HG02938 (cell line): ENCODE data around the gene KRTCAP3.

Experiments used
- ATAC-seq: cut with Tn5 transposase; IDR thresholded peaks from one replicate; pipeline ENCODE4 v1.9.1; 2021; ENCODE audit warnings: mild to moderate bottlenecking, moderate library complexity; ENCODE audit not compliant: unreplicated experiment

The KRTCAP3 gene

DNA sequence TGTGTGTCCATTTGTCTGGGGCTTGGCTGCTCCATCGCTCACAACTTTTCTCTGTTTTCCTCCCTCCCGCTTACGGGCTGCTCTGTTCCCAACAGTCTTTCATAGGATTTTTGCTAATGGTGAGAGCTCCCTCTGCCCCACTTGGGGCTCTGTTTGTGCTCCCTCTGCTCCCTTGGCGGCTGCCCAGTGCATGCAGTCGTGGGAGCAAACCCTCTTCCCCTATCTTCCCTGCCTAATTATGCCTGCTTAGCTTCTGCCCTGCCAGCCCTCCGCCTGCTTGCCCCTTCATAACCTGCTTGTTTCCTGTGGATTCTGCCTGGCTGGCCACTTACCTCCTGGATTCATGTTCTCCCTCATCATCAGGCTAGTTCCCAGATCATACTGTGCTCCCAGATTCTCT is 6.6 kb upstream of the KRTCAP3 start:
- ATAC-seq: no peak

DNA sequence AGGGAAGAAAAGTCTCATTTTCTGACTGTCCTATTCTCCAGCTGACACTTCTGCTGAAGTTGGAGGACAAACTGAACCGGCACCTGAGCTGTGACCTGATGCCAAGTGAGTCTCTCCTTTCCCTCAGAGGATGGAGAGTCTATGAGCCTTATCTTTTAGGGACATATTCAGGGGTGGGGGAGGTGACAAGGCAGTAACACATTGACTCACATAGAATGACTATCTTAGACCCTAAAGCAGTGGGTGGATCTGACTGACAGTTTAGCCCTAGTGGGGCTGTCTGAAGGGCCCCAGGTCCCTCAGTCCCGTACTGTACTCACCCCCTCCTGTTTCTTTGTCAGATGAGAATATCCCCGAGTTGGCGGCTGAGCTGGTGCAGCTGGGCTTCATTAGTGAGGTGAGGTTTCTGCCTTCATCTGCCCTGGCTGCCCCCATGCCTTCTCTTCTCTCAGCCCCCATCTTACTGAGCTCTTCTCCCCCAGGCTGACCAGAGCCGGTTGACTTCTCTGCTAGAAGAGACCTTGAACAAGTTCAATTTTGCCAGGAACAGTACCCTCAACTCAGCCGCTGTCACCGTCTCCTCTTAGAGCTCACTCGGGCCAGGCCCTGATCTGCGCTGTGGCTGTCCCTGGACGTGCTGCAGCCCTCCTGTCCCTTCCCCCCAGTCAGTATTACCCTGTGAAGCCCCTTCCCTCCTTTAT is 805 bp upstream of the KRTCAP3 start:
- ATAC-seq: no peak

DNA sequence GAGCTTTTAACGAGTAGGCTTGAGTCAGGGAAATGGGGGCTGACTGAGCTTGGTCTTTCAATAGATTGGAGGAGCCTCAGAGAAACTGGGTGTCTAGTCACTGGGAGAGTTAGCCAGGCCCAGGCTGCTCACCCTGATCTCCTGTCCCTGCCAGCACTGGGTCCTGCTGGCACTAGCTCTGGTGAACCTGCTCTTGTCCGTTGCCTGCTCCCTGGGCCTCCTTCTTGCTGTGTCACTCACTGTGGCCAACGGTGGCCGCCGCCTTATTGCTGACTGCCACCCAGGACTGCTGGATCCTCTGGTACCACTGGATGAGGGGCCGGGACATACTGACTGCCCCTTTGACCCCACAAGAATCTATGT is 720 bp downstream of the KRTCAP3 start:
- ATAC-seq: no peak

DNA sequence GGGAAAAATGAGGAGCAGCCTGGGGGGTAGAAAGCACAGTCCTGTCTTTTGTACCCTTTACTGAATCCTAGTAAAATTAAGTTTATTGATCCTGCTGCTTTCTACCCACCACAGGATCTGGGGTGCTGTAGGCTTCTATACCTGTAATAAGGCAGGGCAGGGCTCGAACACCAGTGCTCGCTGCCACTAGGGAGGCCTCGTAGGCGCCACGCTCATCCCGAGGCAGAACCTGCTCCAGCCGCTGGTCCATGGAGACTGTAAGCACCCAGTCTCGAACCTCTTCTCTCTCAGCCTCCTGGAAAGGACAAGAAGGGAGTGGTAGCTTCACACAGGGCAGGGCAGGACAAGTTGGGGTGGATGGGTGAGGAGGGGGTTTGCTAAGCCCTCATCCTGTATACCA is 3.0 kb downstream of the KRTCAP3 start:
- no peak for ATAC-seq

DNA sequence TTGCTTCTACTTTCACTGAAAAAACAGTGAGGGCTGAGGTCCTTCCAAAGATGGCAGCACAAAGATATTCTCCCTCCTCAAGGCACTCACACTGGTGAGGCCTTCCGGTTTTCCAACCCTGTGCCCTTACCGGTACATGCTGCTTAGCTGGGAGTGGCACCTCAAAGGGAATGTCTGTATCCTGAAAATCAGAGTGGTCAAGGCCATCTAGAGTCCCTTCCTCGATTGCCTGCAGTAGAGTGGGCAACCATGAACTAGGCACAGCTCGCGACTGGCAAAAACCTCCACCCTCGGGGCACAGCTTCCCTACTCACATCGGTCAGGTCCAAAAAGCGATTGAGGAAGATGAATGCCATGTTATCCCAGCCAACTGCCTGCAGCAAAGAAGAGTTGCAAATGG is 3.4 kb downstream of the KRTCAP3 start:
- ATAC-seq: no peak

DNA sequence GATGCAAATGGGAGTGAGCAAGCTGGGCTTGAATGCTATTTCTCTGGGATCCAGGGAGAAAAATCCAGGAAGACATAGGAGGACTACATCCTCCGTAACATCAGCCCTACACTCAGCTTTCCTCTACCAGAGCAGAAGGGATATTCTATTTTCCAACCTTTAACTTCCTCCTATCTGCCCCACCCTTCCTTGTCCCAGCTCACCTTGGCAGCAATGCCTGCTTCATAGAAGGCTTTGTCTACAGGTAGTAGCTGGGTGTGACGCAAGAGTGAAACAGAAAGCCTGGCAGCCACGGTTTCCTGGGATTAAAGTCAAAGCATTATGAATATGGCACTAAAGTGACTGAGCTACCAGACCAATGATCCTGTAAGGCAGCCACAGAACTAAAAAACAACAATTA is 3.9 kb downstream of the KRTCAP3 start:
- no peak for ATAC-seq

DNA sequence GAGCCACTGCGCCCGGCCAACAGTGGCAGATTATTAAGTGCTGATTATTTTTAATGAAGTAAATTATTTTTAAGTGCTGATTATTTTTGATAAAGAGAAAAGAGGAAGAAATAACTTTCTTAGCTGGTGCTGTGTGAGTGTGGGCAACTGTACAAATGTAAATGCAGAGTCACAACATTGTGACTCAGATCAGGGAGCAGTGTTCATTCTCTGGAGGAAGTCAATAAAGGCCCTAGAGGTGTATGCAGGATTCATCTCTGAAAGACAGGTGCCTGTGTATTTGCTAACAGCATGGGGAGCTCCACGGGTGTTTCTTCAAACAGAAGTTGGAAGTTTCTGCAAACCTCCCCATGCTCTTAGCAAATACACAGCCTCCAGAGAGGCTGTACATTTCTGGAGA is 6.2 kb downstream of the KRTCAP3 start:
- ATAC-seq: no peak

DNA sequence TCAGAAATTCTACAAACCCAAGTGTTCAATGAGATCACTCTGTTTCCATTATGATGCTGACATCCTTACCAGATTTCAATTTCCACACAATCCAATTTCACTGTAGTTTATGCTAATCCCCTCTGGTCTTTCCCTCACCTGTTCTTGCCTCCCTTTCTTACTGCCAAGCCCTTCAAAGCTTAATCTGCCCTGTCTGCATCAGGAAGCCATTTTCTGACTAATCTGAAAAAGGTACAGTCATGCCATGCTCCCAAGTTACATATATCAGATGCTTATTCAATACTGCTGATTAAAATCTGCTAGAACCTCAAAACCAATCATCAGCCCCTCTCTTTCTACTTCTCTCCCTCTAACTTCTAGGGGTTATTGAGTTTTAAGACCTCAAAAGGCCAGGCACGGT is 8.9 kb downstream of the KRTCAP3 start:
- no peak for ATAC-seq

DNA sequence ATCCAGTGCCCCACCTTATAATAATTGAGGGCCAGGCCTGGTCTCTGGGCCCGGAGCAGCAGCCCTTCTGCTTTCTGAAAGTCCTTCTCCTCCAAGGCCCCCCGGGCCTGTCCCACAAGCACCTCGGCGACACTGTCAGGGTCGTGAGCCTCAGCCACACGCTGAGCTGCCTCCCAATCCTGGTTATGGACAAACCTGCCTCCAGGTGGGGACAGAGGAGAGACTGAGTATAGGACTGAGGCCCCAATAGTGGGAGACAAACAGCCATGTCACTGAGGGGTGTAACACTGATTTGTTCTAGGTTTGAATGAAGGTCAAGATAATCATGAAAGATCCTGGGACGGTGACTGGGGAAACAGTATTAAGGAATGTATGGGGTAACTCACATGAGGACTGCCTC is 11.8 kb downstream of the KRTCAP3 start:
- ATAC-seq: no peak

DNA sequence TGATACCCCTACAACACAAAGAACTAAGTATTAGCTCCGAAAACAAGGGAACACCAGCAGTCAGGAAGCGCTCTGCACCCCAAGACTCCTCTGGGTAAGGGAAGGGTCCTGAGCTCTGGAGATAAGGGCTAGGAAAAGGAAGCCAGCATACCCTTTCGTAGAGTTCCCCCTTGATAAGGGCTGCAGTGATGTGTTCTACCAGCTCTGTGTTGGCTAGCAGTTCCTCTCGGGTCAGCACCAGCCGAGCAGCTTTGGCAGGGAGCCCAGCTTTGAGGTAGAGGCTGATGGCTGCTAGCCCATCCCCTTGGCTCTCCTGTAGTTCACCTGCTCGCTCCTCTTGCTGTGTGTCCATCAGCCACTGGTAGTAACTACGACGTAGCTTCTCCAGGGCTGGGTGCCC is 18.9 kb downstream of the KRTCAP3 start:
- no peak for ATAC-seq

DNA sequence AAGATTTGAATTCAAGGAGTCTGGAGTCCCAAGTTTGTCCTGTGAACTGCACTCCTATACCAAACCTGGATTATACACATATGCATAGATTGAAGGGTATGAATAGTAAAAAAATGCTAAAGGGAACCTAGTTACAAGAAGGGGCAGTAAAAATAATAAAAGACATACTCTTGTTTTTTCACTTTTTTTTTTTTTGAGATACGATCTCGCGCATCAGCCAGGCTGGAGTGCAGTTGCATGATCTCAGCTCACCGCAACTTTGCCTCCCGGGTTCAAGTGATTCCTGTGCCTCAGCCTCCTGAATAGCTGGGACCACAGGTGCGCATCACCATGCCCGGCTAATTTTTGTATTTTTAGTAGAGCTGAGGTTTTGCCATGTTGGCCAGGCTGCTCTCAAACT is 22.3 kb downstream of the KRTCAP3 start:
- ATAC-seq: no peak

DNA sequence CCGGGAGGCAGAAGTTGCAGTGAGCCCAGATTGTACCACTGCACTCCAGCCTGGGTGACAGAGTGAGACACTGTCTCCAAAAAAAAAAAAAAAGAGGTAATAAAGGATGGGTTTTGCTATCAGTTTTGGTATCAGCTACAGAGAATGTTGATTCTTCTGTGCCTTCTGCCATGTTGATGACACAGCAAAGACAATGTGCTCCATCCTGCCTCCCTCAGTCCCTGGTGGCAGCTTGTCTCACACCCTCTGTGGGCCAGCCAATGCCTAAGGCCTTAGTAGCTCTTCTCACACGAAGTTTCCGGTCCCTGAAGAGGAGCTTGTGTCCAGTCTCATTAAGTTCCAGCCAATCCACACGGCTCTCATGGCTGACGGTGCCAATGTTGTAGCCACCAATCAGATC is 29.8 kb downstream of the KRTCAP3 start:
- no peak for ATAC-seq

DNA sequence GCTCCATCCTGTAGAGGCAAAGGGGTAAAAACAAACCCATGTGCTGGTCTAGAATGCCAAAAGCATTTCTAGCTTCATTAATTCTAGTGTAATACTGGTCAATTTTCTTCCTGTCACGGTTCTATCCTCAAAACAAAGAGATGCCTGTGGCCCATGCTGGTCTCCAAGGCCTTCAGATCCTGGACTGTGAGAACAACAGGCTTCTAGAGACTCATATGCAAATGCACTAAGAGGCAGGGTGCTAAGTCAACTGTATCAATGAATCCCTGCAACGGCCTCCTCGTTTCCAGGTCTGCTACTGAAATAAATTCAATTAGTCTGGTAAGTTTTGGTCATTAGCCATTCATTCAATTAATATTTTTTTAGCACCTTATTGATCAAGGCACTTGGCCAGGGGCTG is 43.3 kb downstream of the KRTCAP3 start:
- no peak for ATAC-seq

DNA sequence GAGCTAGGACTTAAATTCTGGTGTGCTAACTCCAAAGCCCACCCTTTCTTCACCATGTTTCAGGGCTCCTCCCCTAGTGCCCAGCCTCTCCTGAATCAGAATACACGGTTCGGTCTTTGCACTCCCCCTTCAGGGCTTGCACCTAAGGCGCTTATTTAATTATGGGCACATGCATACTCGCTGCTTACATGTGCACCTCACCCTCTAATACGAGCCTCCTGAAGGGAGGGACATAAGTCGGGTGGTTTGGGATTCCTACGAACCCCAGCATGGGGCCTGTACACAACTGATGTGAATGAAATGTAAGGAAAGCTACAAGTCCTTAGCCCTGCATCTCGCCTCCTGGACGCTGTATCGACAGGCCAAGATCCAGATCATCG is 46.9 kb downstream of the KRTCAP3 start:
- peak; percentile 9 for ATAC-seq

DNA sequence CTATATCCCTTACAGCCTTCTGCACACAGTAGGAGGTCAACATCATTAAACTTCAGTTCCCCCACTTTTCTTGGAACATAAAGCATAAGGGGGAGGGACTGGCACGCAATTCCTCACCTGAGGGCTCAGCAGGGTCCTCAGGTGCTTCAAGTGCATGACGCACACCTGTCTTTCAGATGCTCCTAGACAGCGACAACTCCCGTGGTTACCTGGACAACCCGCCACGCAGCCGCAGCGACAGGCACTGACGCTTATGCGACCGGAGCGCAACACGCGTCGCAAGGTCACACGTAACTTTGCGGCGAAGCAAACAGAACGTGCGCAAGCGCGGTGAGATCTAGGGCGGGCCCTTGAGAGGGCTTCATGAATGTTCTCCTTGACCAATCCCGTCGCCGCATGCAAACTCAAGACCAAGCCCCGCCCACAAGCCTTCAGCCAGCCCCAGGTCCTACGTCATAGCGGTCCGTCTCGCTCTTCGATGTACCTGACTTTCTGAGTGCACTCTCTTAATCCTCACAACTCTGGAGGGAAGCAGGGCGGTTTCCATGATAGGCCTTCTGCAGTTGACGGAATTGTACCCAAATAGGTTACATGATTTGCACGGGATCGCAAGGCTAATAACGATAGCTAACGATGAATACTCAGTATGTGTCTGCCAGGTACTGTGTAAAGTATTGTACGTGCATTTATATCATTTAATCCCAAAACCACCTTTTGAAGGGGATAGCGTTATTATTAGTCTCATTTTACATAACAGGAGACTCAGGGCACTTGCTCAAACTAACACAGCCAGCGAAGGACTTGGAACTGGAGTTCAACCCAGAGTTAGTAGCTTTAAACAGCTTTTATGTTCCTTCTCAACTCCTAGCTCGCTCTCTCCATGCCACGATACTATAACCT is 47.6 kb downstream of the KRTCAP3 start, which contains the start of gene IFT172:
IFT172 (minus strand) TSS at position 246 of the 900 bp plus-strand sequence; CDS start at position 156, 90 bp downstream.
- peak; percentile 92 for ATAC-seq

DNA sequence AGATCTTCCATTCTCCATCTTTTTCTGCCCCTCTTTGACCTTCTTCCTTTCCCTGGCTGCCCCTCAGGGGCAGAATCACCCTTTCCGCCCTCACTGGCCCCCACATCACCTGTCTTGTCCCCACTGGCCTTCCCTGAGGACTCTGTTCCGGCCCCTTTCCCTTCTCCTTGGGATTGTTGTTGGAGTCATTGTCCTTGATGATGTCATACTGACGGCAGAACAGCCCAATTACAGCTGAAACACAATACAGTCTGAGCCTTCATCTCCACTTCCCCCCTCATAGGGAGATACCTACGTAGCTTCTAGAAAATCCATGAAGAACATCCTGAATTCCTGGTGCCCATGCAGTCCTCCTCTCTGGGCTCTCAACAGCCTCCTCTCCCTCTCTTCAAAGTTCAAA is 50.4 kb downstream of the KRTCAP3 start:
- ATAC-seq: no peak

DNA sequence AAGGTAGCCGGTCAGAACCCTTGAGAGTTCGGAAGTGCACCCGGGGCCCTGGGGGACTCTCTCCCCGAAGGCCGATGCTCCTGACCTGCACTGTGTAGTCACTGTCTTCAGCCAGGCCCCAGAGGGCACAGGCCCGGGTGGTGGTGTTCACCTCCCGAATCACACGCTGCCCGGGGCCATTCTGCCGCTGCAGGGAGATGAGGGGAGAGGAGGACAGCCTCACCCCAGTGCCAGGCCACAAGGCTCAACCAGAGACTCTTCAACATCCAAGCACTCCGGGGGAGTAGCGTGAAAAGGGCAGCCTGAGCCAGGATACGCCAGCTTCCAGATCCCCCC is 51.7 kb downstream of the KRTCAP3 start:
- ATAC-seq: no peak
